K562 (cell line): Measurements from ENCODE around the gene DDR2. TPM values are rescaled to one million over a fixed set of nuclear protein-coding genes. Genes with fewer than 3 reads are reported as not detected.

ENCODE experiments used
- ATAC-seq: fragments of 200-7000 bp; cut with Tn5 transposase; 3 replicates; pipeline ENCODE4 v1.9.1; 2020; ENCODE audit warnings: moderate library complexity
- BruUV-seq: library from RNA; stranded (reverse); fragments of 400-500 nt; replicated peaks from 2 replicates; lab custom pipeline; 2021; lab: Mats Ljungman, UMichigan
- CTCF ChIA-PET: fragments of 300-600 bp; formaldehyde crosslinking; extraction: SDS; loops from one replicate; lab custom pipeline; 2021; ENCODE audit warnings: low intra/inter-chr PET ratio; lab: Yijun Ruan, JAX
- POLR2A ChIA-PET: fragments of 300-600, 350-650 bp; sonication (Branson Sonifier 250); formaldehyde crosslinking; extraction: SDS; loops from one replicate; lab custom pipeline; 2021; ENCODE audit warnings: antibody characterized with exemption, inconsistent platforms; lab: Yijun Ruan, JAX
- DNase-seq, 4 experiments: peaks; one replicate each; pipeline versions ENCODE4 v3.0.0 to v3.0.0-alpha.2; 2011 to 2018; ENCODE audit warnings: low spot score in 3 of 4, mixed read lengths in 3 of 4; ENCODE audit errors: extremely low read depth in 1 of 4
- FAIRE-seq: peaks from 2 replicates; lab custom pipeline; 2011; peaks lifted over from hg19 to GRCh38; lab: Jason Lieb, UNC
- H2AFZ ChIP-seq: 2 replicates; pipeline ENCODE4 v1.6.0; 2011; ENCODE audit warnings: low read depth, low read length, control low read depth, inconsistent platforms
- H3K27ac ChIP-seq: fragments of 200-600 bp; 3 replicates; pipeline ENCODE4 v1.8.0; 2011; ENCODE audit warnings: low read depth, mild to moderate bottlenecking, control low read depth, inconsistent platforms, low read length, moderate library complexity, mixed read lengths; ENCODE audit errors: extremely low read depth
- H3K27me3 ChIP-seq, 2 experiments: fragments of 300-600 bp in 1 of 2; 2 replicates in 1 of 2; 3 replicates in 1 of 2; pipeline versions ENCODE4 v1.6.0 to v1.8.0; 2011; ENCODE audit warnings: inconsistent platforms in 2 of 2, low read length in 2 of 2, mild to moderate bottlenecking in 1 of 2, mixed read lengths in 1 of 2, moderate library complexity in 1 of 2; ENCODE audit not compliant: control insufficient read depth in 2 of 2, insufficient read depth in 2 of 2
- H3K36me3 ChIP-seq: fragments of 300-600 bp; 3 replicates; pipeline ENCODE4 v1.8.0; 2011; ENCODE audit warnings: mild to moderate bottlenecking, low read length, inconsistent platforms; ENCODE audit not compliant: control insufficient read depth, insufficient read depth
- H3K4me1 ChIP-seq, 2 experiments: fragments of 200-600 bp in 1 of 2; replicated peaks in 1 of 2; 2 replicates in 1 of 2; 3 replicates in 1 of 2; pipeline versions ENCODE4 v1.5.1 to v1.8.0; 2011; ENCODE audit warnings: inconsistent platforms in 2 of 2, low read length in 2 of 2, mild to moderate bottlenecking in 1 of 2, mixed read lengths in 1 of 2, moderate library complexity in 1 of 2; ENCODE audit not compliant: control insufficient read depth in 2 of 2, insufficient read depth in 2 of 2
- H3K4me2 ChIP-seq: 2 replicates; pipeline ENCODE4 v1.6.1; 2011; ENCODE audit warnings: low read length, control low read depth, inconsistent platforms, mixed read lengths; ENCODE audit not compliant: insufficient read depth
- H3K4me3 ChIP-seq: fragments of 200-600 bp; sonication (generic), shearing (Covaris generic); 2 replicates; pipeline ENCODE4 v1.5.1; 2016; ENCODE audit warnings: control low read depth, inconsistent platforms
- H3K79me2 ChIP-seq: fragments of 200-600 bp; 3 replicates; pipeline ENCODE4 v1.8.0; 2011; ENCODE audit warnings: low read length, inconsistent platforms; ENCODE audit not compliant: control insufficient read depth, insufficient read depth
- H3K9ac ChIP-seq, 2 experiments: 2 replicates each; pipeline versions ENCODE4 v1.6.0 to v1.6.1; 2011; ENCODE audit warnings: low read depth in 2 of 2, low read length in 2 of 2, control low read depth in 1 of 2, inconsistent platforms in 1 of 2, mild to moderate bottlenecking in 1 of 2, mixed read lengths in 1 of 2; ENCODE audit not compliant: insufficient read depth in 1 of 2
- H3K9me1 ChIP-seq: one replicate; pipeline ENCODE4 v1.6.0; 2011; ENCODE audit warnings: inconsistent platforms, mild to moderate bottlenecking, low read length, moderate library complexity; ENCODE audit not compliant: control insufficient read depth, insufficient read depth
- H3K9me3 ChIP-seq: replicated peaks from 2 replicates; pipeline ENCODE4 v1.5.1; 2011; ENCODE audit warnings: low read depth, low read length, inconsistent platforms; ENCODE audit not compliant: control insufficient read depth, insufficient read depth
- H4K20me1 ChIP-seq: replicated peaks from 2 replicates; pipeline ENCODE4 v1.6.1; 2011; ENCODE audit warnings: low read length, inconsistent platforms, mixed read lengths; ENCODE audit not compliant: control insufficient read depth, insufficient read depth
- ARID1B ChIP-seq: fragments of 450-650 bp; IDR thresholded peaks from 2 replicates; pipeline ENCODE4 v1.6.1; 2016; ENCODE audit warnings: antibody characterized with exemption, mild to moderate bottlenecking, inconsistent platforms
- CBFA2T3 ChIP-seq: fragments of 450-650 bp; IDR thresholded peaks from 2 replicates; pipeline ENCODE4 v1.6.1; 2017
- CEBPB ChIP-seq: fragments of 450-650 bp; IDR thresholded peaks from 2 replicates; pipeline ENCODE4 v1.6.1; 2016; ENCODE audit warnings: missing genetic modification characterization, missing compliant biosample characterization
- FOSL1 ChIP-seq: fragments of 200-800 bp; sonication (Bioruptor generic); conservative IDR thresholded peaks from 2 replicates; pipeline ENCODE4 v1.6.1; 2016; ENCODE audit warnings: missing genetic modification characterization, missing compliant biosample characterization
- HMBOX1 ChIP-seq: sonication (generic); IDR thresholded peaks from 2 replicates; pipeline ENCODE4 v1.6.1; 2016
- JUND ChIP-seq, 2 experiments: IDR thresholded peaks; 2 replicates in 1 of 2; 3 replicates in 1 of 2; pipeline ENCODE4 v1.6.1; 2011; ENCODE audit warnings: borderline replicate concordance in 2 of 2, low read depth in 2 of 2, low read length in 2 of 2, improper control_type of control experiment in 1 of 2, missing biosample characterization in 1 of 2, missing genetic modification characterization in 1 of 2, missing genetic modification reagents in 1 of 2
- PREB ChIP-seq: sonication (generic); formaldehyde crosslinking; IDR thresholded peaks from 2 replicates; pipeline ENCODE4 v1.8.1; 2023; ENCODE audit warnings: mild to moderate bottlenecking, missing genetic modification reagents
- VEZF1 ChIP-seq: fragments of 200-800 bp; sonication (Bioruptor generic); IDR thresholded peaks from 2 replicates; pipeline ENCODE4 v1.6.1; 2017; ENCODE audit warnings: missing genetic modification characterization, missing compliant biosample characterization
- ZHX1 ChIP-seq: fragments of 150-350 bp; conservative IDR thresholded peaks from 2 replicates; pipeline ENCODE4 v1.6.1; 2014; ENCODE audit warnings: low read length
- ZNF174 ChIP-seq: fragments of 250-450 bp; sonication (Bioruptor Pico); IDR thresholded peaks from 2 replicates; pipeline ENCODE4 v1.4.0; 2020; ENCODE audit warnings: mild to moderate bottlenecking
- ZNF175 ChIP-seq: fragments of 200-800 bp; sonication (Bioruptor generic); IDR thresholded peaks from 2 replicates; pipeline ENCODE4 v1.6.1; 2016; ENCODE audit warnings: low read depth, mild to moderate bottlenecking, missing genetic modification characterization, missing compliant biosample characterization
- WGBS: fragments of 100-300 bp; shearing (Covaris generic); methylation state at CpG from one replicate; pipeline ENCODE4 v1.1.6; 2016; ENCODE audit warnings: low coverage, mixed read lengths; ENCODE audit not compliant: insufficient coverage; ENCODE audit errors: missing lambda C conversion rate; 5-methylcytosine and 5-hydroxymethylcytosine counted together
- in situ Hi-C: fragments of 300-500 bp; cut with MboI; formaldehyde crosslinking; loops from 4 replicates; pipeline ENCODE4 v1.15.0; 2018; ENCODE audit warnings: inconsistent platforms, mixed read lengths
- intact Hi-C: fragments of 100-400 bp; cut with micrococcal nuclease; formaldehyde crosslinking; loops from 2 replicates; pipeline ENCODE4 v1.14.2; 2022
- polyA plus RNA-seq, 8 experiments: library from polyadenylated mRNA; depleted of rRNA in 4 of 8; stranded (reverse) in 5 of 8; unstranded in 3 of 8; fragments of >200 nt; fragmentation: Nextera tagmentation in 2 of 8; fragmentation: Illumina TruSeq in 1 of 8; extraction: Ambion mirVana in 2 of 8; extraction: Trizol in 1 of 8; gene quantifications; 2 replicates each; pipeline versions ENCODE4 v1.2.1 to v1.2.3, GENCODE V29; 2011 to 2014; ENCODE audit warnings: inconsistent platforms in 1 of 8, missing spikeins in 1 of 8
- total RNA-seq, 7 experiments: library from RNA; depleted of rRNA in 6 of 7; stranded (reverse); fragments of >200 nt in 6 of 7; fragmentation: Illumina TruSeq in 2 of 7; extraction: Trizol in 2 of 7; gene quantifications; 2 replicates each; pipeline versions ENCODE4 v1.2.1 to v1.2.3, GENCODE V29; 2011 to 2021; ENCODE audit warnings: low replicate concordance in 1 of 7

The DDR2 gene
- total and polyA plus RNA-seq, 9 of the 15 experiments (the other 6 are each of a cell fraction or from before 2014, with no cell fraction given): 0.36 to 2.0 (median 1.1) TPM

- no peaks in the 10 kb centered on the region for H3K9me3 ChIP-seq
- H3K9me1 ChIP-seq: no peaks in the 10 kb centered on the region
- H3K4me3 ChIP-seq: no peak overlapping the region
- BruUV-seq: no TSS peak
- no peaks in the 10 kb centered on the region for H3K27me3 ChIP-seq
- H3K27ac ChIP-seq: no peak overlapping the region
- DNase-seq: peak in 1 of 4 experiments; percentile 35
- no peaks in the 10 kb centered on the region for H4K20me1 ChIP-seq
- no peak overlapping the region for H3K4me2 ChIP-seq
- 27% methylated on average over 4 of the region's 4 CpGs for WGBS
- POLR2A ChIA-PET: interaction anchor here (0.6 to 1.4 kb wide), 2 partner anchors 9 to 31 kb away, joined by 3 to 4 read pairs; no protein-coding TSS in a partner anchor
- in situ Hi-C loops (no loop called here), intact Hi-C loops (no loop called here)
- H3K36me3 ChIP-seq: no peaks in the 10 kb centered on the region
- no peak overlapping the region for H2AFZ ChIP-seq
- CTCF ChIA-PET: no interaction called here
- no peaks in the 10 kb centered on the region for H3K79me2 ChIP-seq
- H3K4me1 ChIP-seq: peaks cover 0 to 18% of the 10 kb centered on the region in 2 experiments; a peak in 3 of 5 replicates
- H3K9ac ChIP-seq: no peak overlapping the region
- peak; percentile 13; the same call in 2 of the 3 replicates for ATAC-seq
- peak; percentile 57 for FAIRE-seq
- TF ChIP-seq FOSL1 (tag): 0 out of 2 replicates have a peak, but pooled peaks have one; percentile 42
- TF ChIP-seq ZNF174 (CRISPR knock-in tag): no peak
- peak; percentile 35; the same call in 1 of the 2 replicates for TF ChIP-seq ARID1B
- no peak for TF ChIP-seq PREB (CRISPR knock-in tag)
- peak; percentile 56 for TF ChIP-seq CBFA2T3
- TF ChIP-seq ZNF175 (CRISPR knock-in tag): 0 out of 2 replicates have a peak, but pooled peaks have one; percentile 9
- peak; percentile 32; the same call in 1 of the 2 replicates for TF ChIP-seq HMBOX1
- no peak for TF ChIP-seq CEBPB (tag)
- no peak for TF ChIP-seq ZHX1
- TF ChIP-seq VEZF1 (CRISPR knock-in tag): 0 out of 2 replicates have a peak, but pooled peaks have one; percentile 12
- no peak for TF ChIP-seq JUND (IDR thresholded peaks at IDR 0.05; ENCODE audit: borderline replicate concordance, low read depth, low read length)
- peak; percentile 18; the same call in 1 of the 3 replicates for TF ChIP-seq JUND (tag; IDR thresholded peaks at IDR 0.05; ENCODE audit: borderline replicate concordance, low read depth, low read length)
These were observed 77.0 kb downstream of the DDR2 start for GRCh38 chr1:162709132-162709860.
